HEK293T (cell line): ENCODE measurements around the gene MLYCD.

ENCODE experiments used
- CTCF ChIA-PET: fragments of 350-600 bp; formaldehyde crosslinking; extraction: SDS; loops from one replicate; lab custom pipeline; 2021; ENCODE audit warnings: antibody characterized with exemption, inconsistent platforms; lab: Yijun Ruan, JAX
- POLR2A ChIA-PET: fragments of 350-600 bp; formaldehyde crosslinking; extraction: SDS; loops from one replicate; lab custom pipeline; 2020; ENCODE audit warnings: antibody characterized with exemption, inconsistent platforms; lab: Yijun Ruan, JAX
- DNase-seq: peaks from one replicate; pipeline ENCODE4 v3.0.0; 2012; ENCODE audit warnings: mixed read lengths; ENCODE audit errors: extremely low spot score
- ARNT ChIP-seq: fragments of 450-650 bp; IDR thresholded peaks from 2 replicates; pipeline ENCODE4 v1.6.1; 2017; ENCODE audit warnings: mild to moderate bottlenecking
- BHLHE40 ChIP-seq: fragments of 450-650 bp; IDR thresholded peaks from 2 replicates; pipeline ENCODE4 v1.6.1; 2016; ENCODE audit warnings: mild to moderate bottlenecking, moderate library complexity, borderline replicate concordance
- CTBP1 ChIP-seq: fragments of 450-650 bp; IDR thresholded peaks from 2 replicates; pipeline ENCODE4 v1.6.1; 2016; ENCODE audit warnings: borderline replicate concordance
- ELF4 ChIP-seq: fragments of 450-650 bp; IDR thresholded peaks from 2 replicates; pipeline ENCODE4 v1.6.1; 2017; ENCODE audit warnings: antibody characterized with exemption
- FOXA1 ChIP-seq: fragments of 450-650 bp; IDR thresholded peaks from 2 replicates; pipeline ENCODE4 v1.6.1; 2016; ENCODE audit warnings: mild to moderate bottlenecking
- FOXK2 ChIP-seq: fragments of 450-650 bp; IDR thresholded peaks from 2 replicates; pipeline ENCODE4 v1.6.1; 2016; ENCODE audit warnings: mild to moderate bottlenecking
- FOXM1 ChIP-seq: fragments of 450-650 bp; IDR thresholded peaks from 2 replicates; pipeline ENCODE4 v1.6.1; 2017; ENCODE audit warnings: mild to moderate bottlenecking, borderline replicate concordance
- HDGF ChIP-seq: fragments of 450-650 bp; IDR thresholded peaks from 2 replicates; pipeline ENCODE4 v1.6.1; 2017; ENCODE audit warnings: antibody characterized with exemption, borderline replicate concordance
- L3MBTL2 ChIP-seq: fragments of 450-650 bp; conservative IDR thresholded peaks from 2 replicates; pipeline ENCODE4 v1.6.1; 2016; ENCODE audit warnings: mild to moderate bottlenecking
- LEF1 ChIP-seq: fragments of 450-650 bp; IDR thresholded peaks from 2 replicates; pipeline ENCODE4 v1.6.1; 2017; ENCODE audit warnings: mild to moderate bottlenecking, borderline replicate concordance
- NFRKB ChIP-seq: fragments of 450-650 bp; IDR thresholded peaks from 2 replicates; pipeline ENCODE4 v1.6.1; 2016; ENCODE audit warnings: mild to moderate bottlenecking, moderate library complexity
- PKNOX1 ChIP-seq: fragments of 450-650 bp; IDR thresholded peaks from 2 replicates; pipeline ENCODE4 v1.6.1; 2016
- SP1 ChIP-seq: fragments of 450-650 bp; IDR thresholded peaks from 2 replicates; pipeline ENCODE4 v1.6.1; 2017
- SUZ12 ChIP-seq: fragments of 450-650 bp; IDR thresholded peaks from 2 replicates; pipeline ENCODE4 v1.6.1; 2016; ENCODE audit warnings: mild to moderate bottlenecking
- TARDBP ChIP-seq: fragments of 450-650 bp; IDR thresholded peaks from 2 replicates; pipeline ENCODE4 v1.6.1; 2016
- ZNF384 ChIP-seq: fragments of 450-650 bp; IDR thresholded peaks from 2 replicates; pipeline ENCODE4 v1.6.1; 2016

Gene MLYCD

GRCh38 chr16:83853834-83854233, 45.1 kb upstream of the MLYCD start:
- no peak for TF ChIP-seq L3MBTL2
- TF ChIP-seq TARDBP: no peak
- no peak for TF ChIP-seq CTBP1
- ChIA-PET POLR2A (no interaction called here), CTCF (no interaction called here)
- DNase-seq: no peak

DNA sequence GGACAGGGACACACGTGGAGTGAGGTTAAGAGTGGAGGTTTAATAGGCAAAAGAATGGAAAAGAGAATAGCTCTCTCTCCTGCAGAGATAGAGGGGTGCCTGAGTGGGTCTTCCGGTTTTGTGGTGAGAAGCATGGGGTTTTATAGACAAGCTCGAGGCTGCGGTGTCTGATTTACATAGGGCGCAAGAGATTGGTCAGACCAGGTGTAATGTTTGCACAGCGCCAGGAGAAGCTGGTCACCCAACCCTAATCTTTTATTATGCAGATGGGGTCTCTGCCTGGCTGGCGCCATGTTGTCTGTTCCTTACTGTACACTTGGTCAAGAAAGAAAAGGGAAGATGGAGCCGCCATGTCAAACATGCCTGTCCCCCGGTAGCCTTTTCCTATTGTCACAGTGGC, 44.5 kb upstream of the MLYCD start:
- ChIA-PET CTCF (no interaction called here), POLR2A (no interaction called here)
- DNase-seq: no peak
- TF ChIP-seq FOXK2: no peak
- TF ChIP-seq L3MBTL2: no peak
- no peak for TF ChIP-seq CTBP1
- no peak for TF ChIP-seq FOXA1
- TF ChIP-seq BHLHE40: no peak
- TF ChIP-seq ELF4: no peak
- no peak for TF ChIP-seq ARNT
- TF ChIP-seq PKNOX1: no peak
- no peak for TF ChIP-seq HDGF
- no peak for TF ChIP-seq ZNF384

- no peak for DNase-seq
- CTCF ChIA-PET: no interaction called here
- no peak for TF ChIP-seq PKNOX1
- no peak for TF ChIP-seq SUZ12
- no peak for TF ChIP-seq HDGF
- TF ChIP-seq L3MBTL2: no peak
- TF ChIP-seq NFRKB: no peak
- no peak for TF ChIP-seq BHLHE40
- no peak for TF ChIP-seq TARDBP
- POLR2A ChIA-PET: no interaction called here
Observed at GRCh38 chr16:83856792-83857191, 42.1 kb upstream of the MLYCD start.

GRCh38 chr16:83859265-83859664, 39.6 kb upstream of the MLYCD start:
- ChIA-PET CTCF (no interaction called here), POLR2A (no interaction called here)
- TF ChIP-seq TARDBP (no peak), L3MBTL2 (no peak), ZNF384 (no peak), BHLHE40 (no peak), ELF4 (no peak), SUZ12 (no peak), FOXA1 (no peak), NFRKB (no peak), FOXM1 (no peak), CTBP1 (no peak), ARNT (no peak), PKNOX1 (no peak), HDGF (no peak), LEF1 (no peak), SP1 (no peak), FOXK2 (no peak)
- no peak for DNase-seq

- POLR2A ChIA-PET: no interaction called here
- CTCF ChIA-PET: interaction anchor here (0.8 kb wide), 1 partner anchor 36 kb away, joined by 3 read pairs; no protein-coding TSS in a partner anchor
- TF ChIP-seq ARNT (no peak), PKNOX1 (no peak), SUZ12 (no peak), ELF4 (no peak), LEF1 (no peak), SP1 (no peak), CTBP1 (no peak), BHLHE40 (no peak), FOXM1 (no peak), NFRKB (no peak), TARDBP (no peak), HDGF (no peak), FOXA1 (no peak), FOXK2 (no peak), ZNF384 (no peak)
- DNase-seq: no peak
Observed at GRCh38 chr16:83862661-83863060, 36.3 kb upstream of the MLYCD start.

GRCh38 chr16:83863682-83864081, 35.2 kb upstream of the MLYCD start:
- ChIA-PET POLR2A (no interaction called here), CTCF (no interaction called here)
- DNase-seq: no peak
- TF ChIP-seq PKNOX1 (no peak), CTBP1 (no peak)
